SU-DHL-6 (cell line): ENCODE data around the gene CD9.

ENCODE experiments used
- EZH2phosphoT487 ChIP-seq: fragments of 200-600 bp; sonication (generic), shearing (Covaris generic); conservative IDR thresholded peaks from 2 replicates; pipeline ENCODE4 v1.6.1; 2018; ENCODE audit warnings: mild to moderate bottlenecking, antibody characterized with exemption, low read length, moderate library complexity, mixed read lengths
- TF ChIP-seq, protein P1 (sequence below): fragments of 200-600 bp; sonication (generic); IDR thresholded peaks from one replicate; pipeline ENCODE4 v1.5.1; 2017; ENCODE audit warnings: antibody characterized with exemption, mild to moderate bottlenecking, low read length, moderate library complexity; ENCODE audit not compliant: insufficient read depth, poor library complexity, severe bottlenecking

DNA sequence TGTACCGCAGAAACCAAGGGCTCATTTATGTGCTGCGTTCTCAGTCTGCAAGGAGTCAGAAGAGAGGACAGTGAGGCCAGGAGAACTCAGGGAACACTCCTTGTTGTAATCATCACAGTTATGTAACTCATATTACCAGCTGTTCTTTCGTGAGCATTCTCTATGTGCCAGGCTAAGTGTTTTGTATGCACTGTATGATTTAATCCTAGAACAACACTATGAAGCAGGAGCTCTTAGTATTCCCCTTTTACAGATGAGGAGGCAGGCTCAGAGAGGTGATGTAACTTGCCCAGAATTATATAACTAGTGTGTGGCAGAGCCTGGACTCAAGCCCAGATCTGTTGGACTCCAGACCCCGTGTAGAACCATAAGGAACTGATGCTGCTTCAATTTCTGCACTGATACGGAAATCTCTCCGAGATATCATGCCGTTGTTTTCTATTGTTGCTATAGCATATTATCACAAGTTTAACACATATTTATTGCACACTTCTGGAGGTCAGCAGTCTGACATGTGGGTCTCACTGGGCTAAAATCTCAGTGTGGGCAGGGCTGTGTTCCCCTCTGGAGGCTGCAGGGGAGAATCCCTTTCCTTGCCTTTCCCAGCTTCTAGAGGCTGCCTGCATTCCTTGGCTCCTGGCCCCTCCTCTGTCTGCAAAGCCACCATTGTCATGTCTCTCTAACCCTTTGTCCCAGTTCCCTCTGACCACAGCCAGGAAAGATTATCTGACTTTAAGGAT lies 16.3 kb upstream of the CD9 start:
- TF ChIP-seq, protein P1, sequence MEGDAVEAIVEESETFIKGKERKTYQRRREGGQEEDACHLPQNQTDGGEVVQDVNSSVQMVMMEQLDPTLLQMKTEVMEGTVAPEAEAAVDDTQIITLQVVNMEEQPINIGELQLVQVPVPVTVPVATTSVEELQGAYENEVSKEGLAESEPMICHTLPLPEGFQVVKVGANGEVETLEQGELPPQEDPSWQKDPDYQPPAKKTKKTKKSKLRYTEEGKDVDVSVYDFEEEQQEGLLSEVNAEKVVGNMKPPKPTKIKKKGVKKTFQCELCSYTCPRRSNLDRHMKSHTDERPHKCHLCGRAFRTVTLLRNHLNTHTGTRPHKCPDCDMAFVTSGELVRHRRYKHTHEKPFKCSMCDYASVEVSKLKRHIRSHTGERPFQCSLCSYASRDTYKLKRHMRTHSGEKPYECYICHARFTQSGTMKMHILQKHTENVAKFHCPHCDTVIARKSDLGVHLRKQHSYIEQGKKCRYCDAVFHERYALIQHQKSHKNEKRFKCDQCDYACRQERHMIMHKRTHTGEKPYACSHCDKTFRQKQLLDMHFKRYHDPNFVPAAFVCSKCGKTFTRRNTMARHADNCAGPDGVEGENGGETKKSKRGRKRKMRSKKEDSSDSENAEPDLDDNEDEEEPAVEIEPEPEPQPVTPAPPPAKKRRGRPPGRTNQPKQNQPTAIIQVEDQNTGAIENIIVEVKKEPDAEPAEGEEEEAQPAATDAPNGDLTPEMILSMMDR = no peak
- TF ChIP-seq EZH2phosphoT487 = no peak
